HG03571 (cell line): ENCODE measurements around the gene GRM8.
"Not testable (repeated sequence)": the region's sequence is repeated elsewhere in the genome, so short reads cannot be mapped to it uniquely, and the experiment has no call there.

Source experiments
- ATAC-seq: cut with Tn5 transposase; IDR thresholded peaks from one replicate; pipeline ENCODE4 v1.9.1; 2021; ENCODE audit not compliant: unreplicated experiment

Gene GRM8

DNA sequence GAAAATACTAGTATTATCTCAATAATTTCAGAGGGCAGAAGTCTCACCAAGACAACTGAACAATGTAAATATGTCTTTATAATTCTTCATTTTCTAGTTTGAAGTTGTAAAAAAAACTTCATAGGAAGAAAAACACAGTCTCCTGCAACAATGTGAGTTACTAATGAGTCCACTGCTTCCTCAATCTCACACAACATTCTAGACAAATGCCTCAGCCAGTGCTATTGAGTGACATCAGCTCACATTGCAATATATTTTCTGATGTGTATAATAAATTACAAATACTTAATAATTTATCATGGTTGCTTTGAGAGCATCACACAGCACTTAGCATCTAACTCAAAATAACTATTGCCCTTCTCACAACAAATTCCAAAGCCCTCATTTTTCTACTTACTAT, 321.2 kb downstream of the GRM8 start:
- ATAC-seq, result no peak

GRCh38 chr7:126930166-126930565, 322.6 kb downstream of the GRM8 start:
- ATAC-seq, result no peak

GRCh38 chr7:126924477-126924876, 328.3 kb downstream of the GRM8 start:
- no peak for ATAC-seq

DNA sequence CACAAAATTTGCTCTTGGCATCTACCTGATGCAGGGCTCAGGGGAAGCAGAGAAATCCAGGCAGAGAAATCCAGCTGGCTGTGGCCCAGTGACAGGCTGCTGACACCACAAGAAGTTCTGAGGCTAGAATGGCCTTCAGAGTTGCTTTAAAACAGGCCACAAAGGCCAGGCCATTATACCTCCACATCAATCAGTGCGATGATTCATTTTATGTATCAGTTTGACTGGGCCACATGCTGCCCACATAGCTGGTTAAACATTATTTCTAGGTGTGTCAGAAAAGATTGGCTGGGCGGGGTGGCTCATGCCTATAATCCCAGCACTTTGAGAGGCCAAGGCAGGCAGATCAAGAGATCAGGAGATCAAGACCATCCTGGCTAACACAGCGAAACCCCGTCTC, 341.1 kb downstream of the GRM8 start:
- ATAC-seq, result not testable (repeated sequence)

DNA sequence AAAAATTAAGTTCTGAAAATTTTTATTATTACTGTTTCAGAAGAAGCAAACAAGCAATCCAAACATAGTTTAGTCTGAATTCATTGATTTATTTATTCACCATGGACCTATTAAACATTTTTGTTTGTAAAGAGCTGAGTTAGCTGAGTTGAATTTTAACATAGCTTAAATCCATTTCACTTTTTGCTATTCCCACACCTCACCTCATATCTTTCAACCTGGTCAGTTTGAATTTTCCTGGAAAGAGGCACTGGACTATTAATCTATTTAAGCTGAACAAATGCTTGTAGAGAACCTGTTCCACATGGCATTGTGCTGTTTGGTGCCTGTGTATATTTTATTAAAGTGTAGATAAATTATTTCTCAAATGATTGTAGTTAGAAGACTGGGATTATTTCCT, 344.2 kb downstream of the GRM8 start:
- not testable (repeated sequence) for ATAC-seq

- not testable (repeated sequence) for ATAC-seq
These were observed 345.1 kb downstream of the GRM8 start for GRCh38 chr7:126907657-126908056.

DNA sequence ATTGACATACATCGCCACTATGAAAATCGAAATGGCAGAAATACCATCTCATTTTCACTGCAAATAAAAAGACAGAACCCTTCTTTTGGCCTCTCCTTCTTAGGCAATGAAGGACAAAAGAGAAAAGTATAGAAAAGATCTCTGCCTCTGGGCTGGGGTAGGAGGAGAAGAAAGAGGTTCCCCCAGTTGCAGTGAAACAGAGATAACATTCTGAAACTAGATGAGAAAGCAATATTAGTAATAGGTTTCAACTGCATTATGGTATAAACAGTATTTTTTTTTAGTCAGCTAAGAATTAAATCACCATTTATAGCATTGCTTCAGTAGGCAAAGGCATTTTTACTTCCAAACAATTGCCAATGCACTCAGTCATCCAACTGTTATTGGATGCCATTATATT, 347.5 kb downstream of the GRM8 start:
- not testable (repeated sequence) for ATAC-seq

GRCh38 chr7:126901041-126901765, 351.5 kb downstream of the GRM8 start:
- not testable (repeated sequence) for ATAC-seq

DNA sequence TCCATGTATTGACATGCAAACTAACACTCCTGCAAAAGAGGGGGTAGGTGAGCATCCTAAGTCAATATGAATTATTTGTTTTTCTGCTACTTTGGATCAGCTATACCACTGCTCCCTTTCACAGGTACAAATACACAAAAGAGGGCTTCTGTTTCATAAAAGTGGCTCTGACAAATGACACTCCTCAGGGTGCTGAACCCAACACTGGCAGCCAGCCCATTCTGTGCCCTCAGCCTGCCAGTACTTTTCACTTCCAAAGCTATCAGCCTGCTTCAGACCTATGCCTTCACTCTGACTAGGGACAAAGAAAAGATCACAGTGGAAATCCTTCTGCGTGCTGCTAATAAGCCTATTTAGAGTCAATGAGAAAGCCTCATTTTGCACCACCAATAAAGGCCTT, 364.8 kb downstream of the GRM8 start:
- not testable (repeated sequence) for ATAC-seq

- not testable (repeated sequence) for ATAC-seq
These were observed 365.2 kb downstream of the GRM8 start for GRCh38 chr7:126887560-126887959.

DNA sequence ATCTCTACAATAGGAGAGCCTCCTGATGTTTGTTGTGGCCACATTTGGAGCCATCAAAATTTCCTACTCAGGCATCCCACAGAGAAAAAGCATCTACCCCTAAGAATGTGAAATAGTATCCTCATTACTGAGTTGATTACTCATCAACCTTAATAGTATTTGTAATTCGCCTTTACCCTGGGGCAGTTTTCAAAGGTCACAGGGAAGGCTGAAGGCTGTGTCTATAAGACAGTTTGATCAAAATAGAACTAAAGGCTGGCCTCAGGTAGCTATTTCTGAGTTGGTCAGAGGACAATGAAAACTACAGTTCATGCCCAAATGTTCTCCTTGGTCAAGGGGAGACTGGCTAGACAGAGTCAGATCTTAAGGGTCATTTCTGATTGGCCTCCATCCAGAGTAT, 370.0 kb downstream of the GRM8 start:
- ATAC-seq, result not testable (repeated sequence)

- not testable (repeated sequence) for ATAC-seq
These were observed 370.8 kb downstream of the GRM8 start for GRCh38 chr7:126881908-126882307.

DNA sequence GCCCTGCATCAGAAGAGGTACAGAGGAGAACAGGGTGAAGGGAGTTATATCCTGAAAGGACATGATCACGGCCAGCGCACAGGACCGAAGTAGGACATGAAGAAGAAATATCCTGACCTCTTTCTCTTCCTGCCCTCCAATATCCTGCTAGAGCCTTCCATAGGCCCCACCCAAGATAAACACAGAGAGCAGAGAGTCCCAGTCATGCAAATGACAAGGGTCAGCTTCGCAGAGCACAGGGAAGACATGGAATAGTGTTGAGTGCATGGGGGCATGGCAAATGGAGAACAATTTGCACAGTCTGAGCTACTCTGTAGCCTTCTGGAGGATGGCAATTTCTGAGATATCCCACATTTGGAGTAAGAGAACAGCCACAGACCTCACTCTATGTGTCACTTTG, 371.4 kb downstream of the GRM8 start:
- ATAC-seq, result no peak

DNA sequence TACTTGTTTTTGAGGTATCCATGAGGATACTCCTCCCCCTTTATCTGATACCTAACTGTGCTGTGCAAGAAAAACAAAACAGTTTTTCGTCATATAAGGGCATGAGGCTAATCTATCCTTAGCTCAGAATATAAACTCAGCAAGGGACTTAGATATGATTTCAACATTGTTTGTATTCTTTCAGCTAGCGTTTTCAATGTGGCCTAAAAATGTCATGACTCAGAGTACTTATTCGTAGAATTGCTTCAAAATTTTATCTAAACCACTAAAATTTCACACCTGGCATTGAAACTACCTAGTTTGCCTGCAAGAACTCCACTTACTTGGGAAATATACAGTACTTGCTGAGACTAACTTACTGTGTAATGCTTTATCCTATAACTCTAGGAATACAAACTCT, 376.2 kb downstream of the GRM8 start:
- not testable (repeated sequence) for ATAC-seq

GRCh38 chr7:126856691-126857291, 395.9 kb downstream of the GRM8 start:
- no peak for ATAC-seq

GRCh38 chr7:126845331-126845730, 407.4 kb downstream of the GRM8 start:
- ATAC-seq, result no peak

DNA sequence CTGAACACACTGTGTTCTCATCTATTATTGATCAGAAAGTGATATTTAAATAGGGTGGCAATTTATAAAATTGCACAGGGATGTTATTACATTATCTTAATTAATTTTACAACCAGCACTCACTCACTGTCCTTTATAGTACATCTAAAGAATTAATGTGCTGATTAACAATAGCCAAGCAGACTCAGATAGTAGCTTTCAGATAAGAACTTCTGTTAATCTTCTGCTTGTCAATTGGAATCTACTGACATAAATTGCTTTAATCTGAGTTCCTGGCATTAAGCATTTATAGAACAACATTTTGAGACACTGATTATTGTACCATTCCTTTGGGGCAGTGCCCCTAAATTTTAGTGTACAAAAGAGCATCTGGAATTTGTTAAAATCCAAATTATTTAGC, 408.9 kb downstream of the GRM8 start:
- no peak for ATAC-seq

DNA sequence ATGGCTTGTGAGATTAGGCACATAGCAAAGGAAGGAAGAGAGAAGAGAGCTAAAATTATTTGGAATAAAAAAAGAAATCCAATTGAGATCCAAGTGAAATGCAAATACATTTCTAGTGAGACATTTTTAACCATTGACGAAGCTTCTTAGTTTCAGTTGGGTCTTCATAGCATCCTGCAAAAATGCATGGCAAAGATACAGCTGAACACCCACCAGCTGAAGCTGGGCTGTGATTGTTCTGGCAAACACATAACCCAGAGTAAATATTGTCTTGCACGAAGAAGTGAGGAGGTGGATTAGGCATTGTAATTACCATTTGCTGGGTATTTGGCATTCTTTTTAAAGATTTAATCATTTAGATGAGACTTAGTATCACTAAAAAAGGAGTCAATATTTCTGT, 409.4 kb downstream of the GRM8 start:
- ATAC-seq, result no peak

GRCh38 chr7:126842451-126842850, 410.3 kb downstream of the GRM8 start:
- ATAC-seq, result no peak

GRCh38 chr7:126840869-126841268, 411.9 kb downstream of the GRM8 start:
- no peak for ATAC-seq

DNA sequence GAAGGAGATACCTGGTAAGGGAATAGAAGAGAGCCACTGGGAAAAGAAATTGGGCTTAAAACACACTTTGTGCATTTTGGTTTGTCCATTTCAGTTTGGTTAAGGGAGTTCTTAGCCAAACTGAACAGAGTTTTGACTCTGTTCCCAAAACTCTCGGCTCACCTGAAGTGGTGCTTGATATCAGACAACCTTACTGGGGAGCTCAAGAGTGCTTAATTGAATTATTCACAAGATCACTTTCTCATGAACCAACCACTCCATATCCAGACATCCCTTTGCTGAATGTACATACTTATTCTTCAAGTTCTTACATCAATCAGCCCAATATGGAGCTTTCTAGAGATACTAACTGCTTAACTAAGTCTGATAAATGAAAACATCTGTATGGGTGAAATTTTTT, 413.1 kb downstream of the GRM8 start:
- no peak for ATAC-seq

DNA sequence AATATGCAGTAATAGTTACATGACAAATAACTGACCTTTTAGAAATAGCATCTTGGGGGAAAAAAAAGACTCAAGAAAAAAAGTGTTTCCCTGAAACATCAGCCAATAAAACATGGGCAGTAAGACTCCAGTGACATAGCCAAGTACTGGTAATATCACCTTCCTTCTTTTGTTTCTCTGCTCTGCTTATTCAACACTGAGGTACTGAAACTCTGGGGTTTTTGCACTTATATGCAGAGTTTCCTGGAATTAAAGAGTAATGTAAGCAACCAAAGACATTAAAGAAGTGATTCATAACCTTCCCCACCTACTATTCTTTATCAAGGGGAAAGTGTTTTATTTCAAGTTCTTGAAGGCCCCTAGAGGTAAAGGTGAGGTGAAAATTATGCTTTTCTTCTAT, 414.5 kb downstream of the GRM8 start:
- ATAC-seq, result no peak

- not testable (repeated sequence) for ATAC-seq
These were observed 421.5 kb downstream of the GRM8 start for GRCh38 chr7:126831241-126831640.
